Smooth muscle cell of the brain vasculature (primary cell): ENCODE results near the gene FAM32A.

Experiments used
- DNase-seq: peaks from one replicate; pipeline ENCODE4 v3.0.0-alpha.2; 2012; ENCODE audit warnings: low read depth, low spot score

The FAM32A gene

DNA sequence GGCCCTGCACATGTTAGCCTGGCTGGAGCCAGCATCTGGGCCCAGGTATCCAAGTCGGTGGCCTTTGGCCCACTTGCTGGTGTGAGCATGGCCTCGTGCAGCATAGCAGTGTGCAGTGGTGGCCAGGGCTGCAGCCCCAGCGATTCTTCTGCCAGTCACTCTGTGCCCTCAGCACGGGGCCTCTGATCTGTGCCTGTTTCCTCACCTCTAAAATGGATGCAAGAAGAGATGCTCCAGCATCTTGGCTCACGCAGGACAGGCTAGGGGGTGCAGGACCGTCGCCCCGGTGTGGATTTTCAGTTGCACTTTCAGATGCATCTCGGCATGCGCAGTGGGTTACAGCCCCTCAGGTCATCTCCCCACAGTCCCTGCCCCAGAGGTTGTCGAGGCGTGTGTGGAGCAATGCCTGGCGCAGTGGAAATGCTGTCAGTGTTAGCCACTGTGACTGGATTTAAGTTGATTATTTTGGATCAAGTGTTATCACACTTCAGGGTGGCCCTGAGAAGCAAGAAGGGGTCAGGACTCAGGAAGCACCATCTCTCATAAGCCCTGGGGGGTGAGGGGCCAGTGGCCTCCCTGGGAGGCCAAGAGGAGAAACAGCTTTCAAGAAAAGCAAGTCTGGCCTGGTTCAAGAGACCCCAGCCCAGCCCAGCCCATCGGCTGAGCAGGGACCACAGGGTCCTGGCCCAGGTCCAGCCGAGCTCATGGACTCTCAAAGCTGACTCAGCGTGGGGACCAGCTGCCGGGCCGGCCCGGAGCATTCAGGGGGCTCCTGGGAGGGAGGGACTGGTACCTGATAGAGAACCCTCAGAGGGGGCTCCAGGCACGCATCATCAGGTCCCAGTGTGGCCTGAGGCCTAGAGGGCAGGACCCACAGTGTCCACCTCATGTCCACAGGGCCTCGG lies 40.3 kb downstream of the FAM32A start:
- no peak for DNase-seq

DNA sequence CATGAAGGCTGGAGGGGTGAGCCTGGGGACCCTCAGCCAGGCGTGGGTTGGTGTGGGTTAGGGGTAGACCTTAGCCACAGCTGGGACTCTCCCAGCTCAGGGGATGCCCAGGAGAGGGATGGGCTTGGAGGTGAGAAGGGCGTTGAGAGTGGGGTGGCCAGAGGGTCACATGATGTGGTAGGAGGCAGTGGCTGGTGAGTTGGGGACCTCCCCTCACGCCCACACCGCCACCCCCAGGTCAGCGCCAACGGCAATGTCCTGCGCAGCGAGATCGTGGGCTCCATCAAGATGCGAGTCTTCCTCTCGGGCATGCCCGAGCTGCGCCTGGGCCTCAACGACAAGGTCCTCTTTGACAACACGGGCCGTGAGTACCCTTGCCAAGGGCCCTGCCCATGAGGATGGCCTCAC lies 41.0 kb downstream of the FAM32A start:
- no peak for DNase-seq

DNA sequence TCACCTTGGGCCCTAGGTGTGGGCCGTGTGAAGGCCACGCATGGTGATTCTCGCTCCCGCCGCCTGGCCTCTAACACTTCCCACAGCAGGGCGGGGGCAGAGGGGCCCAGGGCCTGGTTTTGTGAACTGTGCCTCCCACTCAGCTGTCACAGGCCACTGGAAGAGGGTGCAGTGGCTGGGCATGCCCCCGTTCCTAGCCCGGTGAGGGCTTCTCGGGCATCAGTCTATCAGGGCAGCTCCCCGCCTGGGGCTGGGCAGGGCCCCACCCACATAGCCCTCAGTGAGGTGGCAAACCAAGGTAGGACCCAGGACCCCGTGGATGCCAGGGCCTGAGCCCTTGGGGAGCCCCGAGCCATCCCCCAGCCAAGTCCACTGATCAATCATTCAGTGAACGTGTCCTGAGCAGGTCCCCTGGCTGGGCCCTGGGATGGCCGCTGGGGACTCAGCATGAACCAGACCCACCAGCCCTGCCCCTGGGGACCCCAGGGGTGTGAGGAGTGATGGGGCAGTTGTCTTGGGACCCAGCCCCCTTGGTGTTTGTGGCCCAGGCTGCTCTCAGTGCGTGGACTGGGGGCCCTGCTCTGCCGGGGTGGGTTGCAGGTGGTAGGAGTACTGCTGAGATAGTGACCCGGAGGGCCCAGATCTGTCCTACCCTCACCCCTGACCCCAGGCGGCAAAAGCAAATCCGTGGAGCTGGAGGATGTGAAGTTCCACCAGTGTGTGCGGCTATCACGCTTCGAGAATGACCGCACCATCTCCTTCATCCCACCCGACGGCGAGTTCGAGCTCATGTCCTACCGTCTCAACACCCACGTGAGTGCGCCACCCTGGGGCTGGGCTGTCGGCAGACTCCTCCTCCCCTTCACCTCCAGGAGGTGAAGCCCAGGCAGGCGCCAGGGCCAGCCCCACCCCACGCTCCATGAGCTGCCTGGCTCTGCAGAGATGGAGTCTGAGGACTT lies 41.9 kb downstream of the FAM32A start:
- DNase-seq: no peak

DNA sequence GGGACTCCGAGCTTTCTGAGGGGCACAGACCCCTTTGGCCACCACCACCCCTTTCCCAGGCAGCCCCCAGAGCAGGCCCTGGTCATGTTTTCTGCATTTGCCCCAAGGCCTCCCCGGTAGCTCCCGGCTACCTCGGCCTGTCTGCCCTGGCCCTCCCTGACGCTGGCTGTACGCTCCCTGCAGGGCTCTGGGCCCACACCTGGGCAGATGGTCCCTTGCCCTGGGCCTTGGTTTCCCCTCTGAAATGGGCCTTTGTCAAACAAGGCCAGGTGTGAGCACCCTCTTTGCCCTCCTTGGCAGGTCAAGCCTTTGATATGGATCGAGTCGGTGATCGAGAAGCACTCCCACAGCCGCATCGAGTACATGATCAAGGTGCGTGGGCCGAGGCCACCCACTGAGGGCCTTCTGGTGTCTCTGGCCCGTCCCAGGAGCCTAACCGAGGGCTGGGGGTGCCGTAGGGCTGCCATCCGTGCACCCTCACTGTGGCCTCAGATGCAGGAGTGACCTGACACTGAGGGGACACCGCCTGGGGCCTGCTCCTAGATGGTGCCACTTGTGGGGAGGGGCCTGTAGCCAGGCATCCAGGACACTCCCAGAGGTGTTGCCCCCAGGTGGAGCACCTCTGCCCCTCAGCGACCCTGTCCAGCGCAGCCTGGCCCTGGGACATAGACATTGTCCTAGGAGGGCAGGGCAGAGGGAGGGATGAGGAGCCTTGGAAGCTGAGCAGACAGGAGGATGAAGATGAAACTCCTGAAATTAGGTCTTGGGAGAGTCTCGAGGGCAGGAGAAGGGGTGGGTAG lies 42.8 kb downstream of the FAM32A start:
- DNase-seq: no peak

DNA sequence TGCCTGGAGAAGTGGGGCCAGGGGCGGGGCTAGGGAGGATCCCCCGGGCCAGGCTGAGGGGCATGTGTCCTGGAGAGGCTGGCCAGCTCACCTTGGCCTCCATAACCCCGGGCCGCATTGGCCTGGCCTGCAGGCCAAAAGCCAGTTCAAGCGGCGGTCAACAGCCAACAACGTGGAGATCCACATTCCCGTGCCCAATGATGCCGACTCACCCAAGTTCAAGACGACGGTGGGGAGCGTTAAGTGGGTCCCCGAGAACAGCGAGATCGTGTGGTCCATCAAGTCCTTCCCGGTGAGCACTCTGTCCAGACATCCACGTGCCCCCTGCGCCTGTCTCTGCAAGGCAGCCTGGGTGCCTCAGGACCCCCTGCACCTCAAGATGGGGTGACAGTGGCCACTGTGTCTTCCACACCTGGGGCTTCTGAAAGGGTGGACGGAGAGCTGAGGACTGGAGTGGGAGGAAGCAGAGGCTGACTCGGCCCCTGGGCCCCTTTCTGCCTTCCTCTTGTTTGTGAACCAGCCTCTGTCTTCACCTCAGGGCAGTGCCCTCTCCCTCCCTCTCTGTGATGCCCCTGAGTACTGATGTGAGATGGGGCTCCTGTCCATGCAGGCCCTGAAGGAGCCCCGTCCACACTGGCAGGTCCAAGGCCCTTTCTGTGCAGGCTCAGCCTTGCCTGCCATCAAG lies 43.6 kb downstream of the FAM32A start:
- DNase-seq: no peak

DNA sequence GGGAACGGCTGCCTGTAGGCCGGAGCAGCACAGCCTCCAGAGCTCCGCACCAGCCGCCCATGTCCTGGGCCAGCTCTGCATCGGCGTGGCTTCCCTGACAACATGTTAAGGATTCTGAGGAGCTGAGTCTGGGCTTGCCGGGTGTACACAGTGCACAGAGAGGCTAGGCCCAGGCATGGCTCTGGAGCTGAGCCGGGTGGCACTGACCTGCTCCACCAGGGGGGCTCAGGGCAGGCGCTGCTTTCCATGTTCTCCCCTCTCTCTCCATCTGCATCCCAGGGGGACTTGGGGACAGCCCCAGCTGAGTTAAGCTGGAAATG lies 44.1 kb downstream of the FAM32A start:
- no peak for DNase-seq

DNA sequence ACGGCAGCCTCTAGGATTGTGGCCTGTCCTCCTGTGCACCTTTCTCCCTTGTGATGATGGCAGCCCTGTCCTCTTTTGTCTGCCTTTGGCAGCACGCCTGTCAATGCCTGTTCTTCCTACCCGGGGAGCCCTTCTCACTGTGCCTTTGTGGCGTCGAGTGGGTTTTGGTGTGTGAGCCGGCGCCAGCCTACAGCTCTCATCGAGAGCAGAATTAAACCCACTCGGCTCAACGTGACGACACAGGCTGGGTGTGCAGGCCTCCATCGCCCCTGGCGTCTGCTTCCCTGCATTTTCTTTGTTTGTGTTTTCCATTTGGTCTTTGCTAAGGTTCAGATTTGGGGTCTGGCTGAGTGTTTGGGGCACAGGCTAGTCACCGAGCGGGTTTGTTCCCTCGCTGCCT lies 46.9 kb downstream of the FAM32A start:
- no peak for DNase-seq

DNA sequence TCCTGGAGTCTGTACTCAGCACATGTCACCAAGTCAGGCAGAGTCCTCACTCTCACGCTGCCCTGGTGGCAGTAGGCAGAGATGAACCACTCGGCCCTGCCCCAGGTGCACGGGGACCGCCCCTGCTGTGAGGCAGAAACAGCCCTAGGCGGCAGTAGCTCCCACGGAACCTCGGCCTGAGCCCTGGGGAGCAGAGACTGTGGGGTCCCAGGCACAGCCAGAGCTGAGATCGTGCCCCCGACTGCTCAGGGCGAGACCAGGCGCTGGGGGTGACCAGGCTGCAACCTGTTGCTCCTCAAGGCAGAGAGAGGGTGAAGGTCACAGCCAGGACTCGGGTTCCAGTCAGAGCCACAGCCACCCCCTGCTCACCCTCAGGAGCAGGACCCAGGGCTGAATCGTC lies 47.4 kb downstream of the FAM32A start:
- DNase-seq: no peak

DNA sequence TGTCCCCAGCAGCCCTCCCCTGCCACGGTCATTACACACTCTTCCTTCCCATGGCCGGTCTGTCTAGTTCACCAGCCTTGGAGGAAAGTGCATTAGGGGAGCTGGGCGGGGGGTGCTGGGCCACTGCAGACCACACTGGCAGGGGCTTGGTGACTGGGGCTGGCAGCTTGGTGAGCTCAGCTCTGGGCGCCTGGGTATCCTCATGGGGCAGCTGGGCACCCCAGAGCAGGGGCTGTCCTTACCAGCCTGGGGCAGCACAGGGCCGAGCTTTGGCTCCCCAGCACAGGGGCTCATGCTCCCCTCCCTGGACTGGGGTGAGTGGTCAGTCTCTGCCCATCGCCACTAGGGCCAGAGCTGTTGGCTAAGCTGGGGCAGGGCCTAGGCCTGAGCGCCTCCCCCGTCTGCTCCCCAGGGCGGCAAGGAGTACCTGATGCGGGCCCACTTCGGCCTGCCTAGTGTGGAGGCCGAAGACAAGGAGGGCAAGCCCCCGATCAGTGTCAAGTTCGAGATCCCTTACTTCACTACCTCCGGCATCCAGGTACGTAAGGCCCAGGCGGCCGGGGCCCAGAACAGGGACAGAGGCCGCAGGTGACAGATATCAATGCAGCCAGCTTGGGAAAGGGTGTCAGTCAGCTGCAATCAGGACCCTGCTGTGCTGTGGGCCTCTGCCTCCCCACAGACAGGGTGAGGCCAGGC lies 48.0 kb downstream of the FAM32A start:
- no peak for DNase-seq

DNA sequence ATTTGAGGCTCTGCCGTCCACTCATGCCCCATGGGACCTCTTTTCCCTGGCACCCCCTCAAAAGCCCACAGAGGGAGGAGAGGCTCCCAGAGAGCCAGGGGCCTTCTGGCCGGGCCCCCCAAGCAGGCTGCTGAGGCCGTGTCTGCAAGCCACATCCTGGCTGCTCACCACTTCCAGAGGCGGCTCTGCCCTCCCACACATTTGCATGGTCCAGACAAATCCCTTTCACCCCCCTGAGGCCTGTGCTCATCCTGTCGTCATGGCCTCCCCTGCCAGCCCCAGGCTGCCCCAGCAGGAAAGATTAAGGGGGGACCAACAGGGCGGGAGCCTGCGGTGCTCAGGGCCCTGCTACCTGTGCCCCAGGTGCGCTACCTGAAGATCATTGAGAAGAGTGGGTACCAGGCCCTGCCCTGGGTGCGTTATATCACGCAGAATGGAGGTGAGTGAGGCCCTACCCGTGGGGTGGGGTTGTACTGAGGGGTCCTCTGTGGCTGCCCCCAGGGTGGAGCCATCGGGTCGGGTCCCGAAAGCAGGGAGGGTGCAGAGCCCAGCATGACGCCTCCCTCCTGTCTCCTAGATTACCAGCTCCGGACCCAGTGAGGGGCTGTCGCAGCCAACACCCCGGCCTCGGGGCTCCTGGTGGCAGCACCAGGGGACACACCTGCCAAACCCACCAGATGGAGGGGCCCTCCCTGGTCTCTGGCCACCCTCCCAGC lies 48.8 kb downstream of the FAM32A start:
- DNase-seq: no peak

DNA sequence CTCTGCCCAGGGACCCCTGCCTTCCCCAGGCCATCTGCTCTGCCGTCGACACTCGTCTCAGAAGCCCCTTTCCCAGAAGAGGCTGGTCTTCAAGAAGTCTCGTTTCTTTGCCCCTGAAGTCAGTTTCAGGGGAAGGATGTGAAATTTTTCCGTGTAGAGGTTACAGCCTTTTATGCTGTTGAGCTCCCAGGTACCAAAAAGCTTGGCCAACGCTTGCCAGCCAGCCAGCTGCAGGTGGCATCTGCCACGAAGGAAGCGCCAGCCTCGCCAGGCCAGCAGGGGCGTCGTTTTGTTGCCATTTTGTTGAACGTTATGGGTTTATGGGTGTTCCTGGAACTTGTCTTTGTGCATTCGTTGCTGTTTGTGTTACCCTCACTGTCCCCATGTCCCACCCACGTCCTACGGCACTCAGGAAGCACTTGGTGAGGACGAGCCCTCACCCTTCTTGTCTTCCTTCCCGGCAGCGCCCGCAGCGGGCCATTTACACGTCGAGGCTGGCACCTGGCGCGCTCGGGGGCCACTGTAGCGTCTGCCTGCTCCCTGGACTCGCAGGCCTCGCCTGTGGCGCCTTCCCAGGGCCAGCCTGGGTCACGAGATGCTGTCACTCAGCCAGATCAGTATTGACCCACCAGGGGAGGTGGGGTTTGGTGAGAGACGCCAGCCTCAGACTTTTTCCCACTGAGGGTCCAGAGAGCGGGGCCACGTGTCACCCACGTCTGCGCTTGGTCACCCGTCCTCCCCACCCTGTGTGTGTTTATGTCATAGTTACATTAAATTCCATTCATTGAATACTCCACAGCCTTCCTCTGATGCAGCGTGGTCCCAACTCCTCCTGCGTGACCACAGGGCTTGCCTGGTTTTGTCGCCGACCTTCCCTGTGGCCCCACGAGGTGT lies 49.6 kb downstream of the FAM32A start:
- no peak for DNase-seq

DNA sequence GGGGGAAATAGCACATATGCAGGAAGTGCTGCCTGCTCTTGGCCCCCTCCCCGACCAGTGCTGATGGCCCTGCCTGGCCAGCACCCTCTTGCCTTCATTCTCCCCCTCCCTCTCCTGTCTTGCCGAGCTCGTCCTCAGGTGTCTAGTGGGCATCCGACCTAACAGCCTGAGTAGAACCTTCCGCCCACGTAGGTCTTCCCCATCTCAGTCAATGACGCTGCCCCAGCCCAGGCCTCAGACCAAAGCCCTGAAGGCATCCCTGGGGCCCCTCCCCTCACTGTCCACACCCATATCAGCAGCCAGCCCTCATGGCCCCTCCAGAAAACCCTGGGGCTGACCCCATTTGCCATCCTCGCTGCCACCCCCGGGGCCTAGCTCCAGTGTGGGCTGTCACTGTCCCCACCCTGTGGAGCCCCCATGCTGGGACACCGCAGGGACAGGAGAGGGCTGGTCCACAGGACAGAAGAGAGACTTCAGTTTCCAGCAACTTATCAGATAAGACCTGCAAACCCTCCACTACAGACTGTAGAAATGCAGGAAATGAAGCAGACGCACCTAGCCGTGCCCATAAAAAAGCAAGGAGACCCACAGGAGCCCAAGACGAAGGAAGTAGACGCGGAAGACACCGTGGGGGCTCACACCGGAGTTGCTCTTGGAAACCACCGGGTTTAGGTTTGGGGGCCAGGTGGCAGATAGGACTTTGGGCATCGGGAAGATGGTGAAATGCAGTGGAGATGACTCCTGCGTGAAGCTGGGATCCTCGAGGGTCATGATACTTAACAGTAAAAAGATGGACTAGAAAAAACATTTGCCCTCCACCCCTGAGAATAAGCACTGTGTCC lies 50.8 kb downstream of the FAM32A start:
- DNase-seq: no peak
